A549 (cell line): ENCODE data around the gene ARL15.

ENCODE experiments used
- CEBPB ChIP-seq, 2 experiments: fragments of >200 bp in 1 of 2; sonication (Bioruptor Twin) in 1 of 2; formaldehyde crosslinking in 1 of 2; IDR thresholded peaks; 2 replicates each; pipeline ENCODE4 v1.6.1; 2012 to 2016
- CHD2 ChIP-seq: fragments of 150-350 bp; IDR thresholded peaks from 2 replicates; pipeline ENCODE4 v1.6.1; 2014; ENCODE audit warnings: low read length; ENCODE audit not compliant: partially characterized antibody
- ELK1 ChIP-seq: fragments of 150-350 bp; IDR thresholded peaks from 2 replicates; pipeline ENCODE4 v1.6.1; 2014; ENCODE audit warnings: low read depth, mild to moderate bottlenecking, low read length
- HMGXB4 ChIP-seq: fragments of 250-450 bp; sonication (Bioruptor Pico); IDR thresholded peaks from 2 replicates; pipeline ENCODE4 v1.5.0; 2021; ENCODE audit warnings: mild to moderate bottlenecking, moderate library complexity, borderline replicate concordance
- MAZ ChIP-seq: fragments of 150-350 bp; IDR thresholded peaks from 2 replicates; pipeline ENCODE4 v1.6.1; 2014; ENCODE audit warnings: antibody characterized with exemption, low read depth, low read length, borderline replicate concordance
- NFE2L2 ChIP-seq: fragments of 150-350 bp; conservative IDR thresholded peaks from 2 replicates; pipeline ENCODE4 v1.6.1; 2014; ENCODE audit warnings: low read length
- POLR2A ChIP-seq: IDR thresholded peaks from 2 replicates; pipeline ENCODE4 v1.6.1; 2012; ENCODE audit warnings: mild to moderate bottlenecking, low read length
- POLR2AphosphoS2 ChIP-seq: conservative IDR thresholded peaks from 2 replicates; pipeline ENCODE4 v1.6.1; 2012; ENCODE audit warnings: low read length, improper control_type of control experiment, inconsistent platforms
- RAD21 ChIP-seq, 2 experiments: fragments of >200 bp in 1 of 2; sonication (Bioruptor Twin) in 1 of 2; formaldehyde crosslinking in 1 of 2; IDR thresholded peaks in 1 of 2; conservative IDR thresholded peaks in 1 of 2; 2 replicates in 1 of 2; 3 replicates in 1 of 2; pipeline ENCODE4 v1.6.1; 2012 to 2018; ENCODE audit warnings: inconsistent platforms in 1 of 2
- TF ChIP-seq, protein P1 (sequence below): fragments of 200-600 bp; sonication (generic); IDR thresholded peaks from 2 replicates; pipeline ENCODE4 v1.6.1; 2016; ENCODE audit warnings: antibody characterized with exemption, mild to moderate bottlenecking, moderate library complexity
- TF ChIP-seq, protein P2 (sequence below): fragments of >200 bp; sonication (Bioruptor Twin); formaldehyde crosslinking; IDR thresholded peaks from 3 replicates; pipeline ENCODE4 v1.5.1; 2016

- TF ChIP-seq MAZ (no peak), POLR2AphosphoS2 (no peak), POLR2A (no peak), ELK1 (no peak), RAD21 (conservative IDR thresholded peaks at IDR 0.05 in 1 of 2, IDR thresholded peaks at IDR 0.05 in 1 of 2) (no peak), CHD2 (no peak), HMGXB4 (CRISPR knock-in tag) (no peak), NFE2L2 (no peak), CEBPB (IDR thresholded peaks at IDR 0.05) (no peak)
- TF ChIP-seq, protein P1, sequence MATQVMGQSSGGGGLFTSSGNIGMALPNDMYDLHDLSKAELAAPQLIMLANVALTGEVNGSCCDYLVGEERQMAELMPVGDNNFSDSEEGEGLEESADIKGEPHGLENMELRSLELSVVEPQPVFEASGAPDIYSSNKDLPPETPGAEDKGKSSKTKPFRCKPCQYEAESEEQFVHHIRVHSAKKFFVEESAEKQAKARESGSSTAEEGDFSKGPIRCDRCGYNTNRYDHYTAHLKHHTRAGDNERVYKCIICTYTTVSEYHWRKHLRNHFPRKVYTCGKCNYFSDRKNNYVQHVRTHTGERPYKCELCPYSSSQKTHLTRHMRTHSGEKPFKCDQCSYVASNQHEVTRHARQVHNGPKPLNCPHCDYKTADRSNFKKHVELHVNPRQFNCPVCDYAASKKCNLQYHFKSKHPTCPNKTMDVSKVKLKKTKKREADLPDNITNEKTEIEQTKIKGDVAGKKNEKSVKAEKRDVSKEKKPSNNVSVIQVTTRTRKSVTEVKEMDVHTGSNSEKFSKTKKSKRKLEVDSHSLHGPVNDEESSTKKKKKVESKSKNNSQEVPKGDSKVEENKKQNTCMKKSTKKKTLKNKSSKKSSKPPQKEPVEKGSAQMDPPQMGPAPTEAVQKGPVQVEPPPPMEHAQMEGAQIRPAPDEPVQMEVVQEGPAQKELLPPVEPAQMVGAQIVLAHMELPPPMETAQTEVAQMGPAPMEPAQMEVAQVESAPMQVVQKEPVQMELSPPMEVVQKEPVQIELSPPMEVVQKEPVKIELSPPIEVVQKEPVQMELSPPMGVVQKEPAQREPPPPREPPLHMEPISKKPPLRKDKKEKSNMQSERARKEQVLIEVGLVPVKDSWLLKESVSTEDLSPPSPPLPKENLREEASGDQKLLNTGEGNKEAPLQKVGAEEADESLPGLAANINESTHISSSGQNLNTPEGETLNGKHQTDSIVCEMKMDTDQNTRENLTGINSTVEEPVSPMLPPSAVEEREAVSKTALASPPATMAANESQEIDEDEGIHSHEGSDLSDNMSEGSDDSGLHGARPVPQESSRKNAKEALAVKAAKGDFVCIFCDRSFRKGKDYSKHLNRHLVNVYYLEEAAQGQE = no peak
- TF ChIP-seq, protein P2, sequence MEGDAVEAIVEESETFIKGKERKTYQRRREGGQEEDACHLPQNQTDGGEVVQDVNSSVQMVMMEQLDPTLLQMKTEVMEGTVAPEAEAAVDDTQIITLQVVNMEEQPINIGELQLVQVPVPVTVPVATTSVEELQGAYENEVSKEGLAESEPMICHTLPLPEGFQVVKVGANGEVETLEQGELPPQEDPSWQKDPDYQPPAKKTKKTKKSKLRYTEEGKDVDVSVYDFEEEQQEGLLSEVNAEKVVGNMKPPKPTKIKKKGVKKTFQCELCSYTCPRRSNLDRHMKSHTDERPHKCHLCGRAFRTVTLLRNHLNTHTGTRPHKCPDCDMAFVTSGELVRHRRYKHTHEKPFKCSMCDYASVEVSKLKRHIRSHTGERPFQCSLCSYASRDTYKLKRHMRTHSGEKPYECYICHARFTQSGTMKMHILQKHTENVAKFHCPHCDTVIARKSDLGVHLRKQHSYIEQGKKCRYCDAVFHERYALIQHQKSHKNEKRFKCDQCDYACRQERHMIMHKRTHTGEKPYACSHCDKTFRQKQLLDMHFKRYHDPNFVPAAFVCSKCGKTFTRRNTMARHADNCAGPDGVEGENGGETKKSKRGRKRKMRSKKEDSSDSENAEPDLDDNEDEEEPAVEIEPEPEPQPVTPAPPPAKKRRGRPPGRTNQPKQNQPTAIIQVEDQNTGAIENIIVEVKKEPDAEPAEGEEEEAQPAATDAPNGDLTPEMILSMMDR = no peak
Measured at GRCh38 chr5:54009357-54009756, 301.0 kb downstream of the ARL15 start.
